Calu3 (cell line): ENCODE data around the gene KLHL33. TPM values are rescaled to one million over a fixed set of nuclear protein-coding genes. Genes with fewer than 3 reads are reported as not detected.

Source experiments
- BruUV-seq: library from RNA; stranded (reverse); fragments of 400-500 nt; replicated peaks from 2 replicates; lab custom pipeline; 2021; lab: Mats Ljungman, UMichigan
- CTCF ChIA-PET: fragments of 300-600 bp; sonication (Branson Sonifier 250); formaldehyde crosslinking; loops from one replicate; lab custom pipeline; 2022; ENCODE audit warnings: antibody characterized with exemption; lab: Charles Lee
- DNase-seq: peaks from one replicate; pipeline ENCODE4 v3.0.0; 2022
- H3K27ac Mint-ChIP-seq: one replicate; pipeline ENCODE4 v1.8.0; 2022; ENCODE audit warnings: mixed read lengths; ENCODE audit not compliant: unreplicated experiment
- H3K27me3 Mint-ChIP-seq: one replicate; pipeline ENCODE4 v1.8.0; 2022; ENCODE audit warnings: mixed read lengths; ENCODE audit not compliant: unreplicated experiment
- H3K36me3 Mint-ChIP-seq: one replicate; pipeline ENCODE4 v1.8.0; 2022; ENCODE audit warnings: mild to moderate bottlenecking, moderate library complexity, mixed read lengths; ENCODE audit not compliant: insufficient read depth, unreplicated experiment
- H3K4me1 Mint-ChIP-seq: one replicate; pipeline ENCODE4 v1.8.0; 2022; ENCODE audit warnings: mild to moderate bottlenecking, low read depth, mixed read lengths; ENCODE audit not compliant: unreplicated experiment
- H3K4me3 Mint-ChIP-seq: one replicate; pipeline ENCODE4 v1.8.0; 2022; ENCODE audit warnings: mild to moderate bottlenecking, low read depth, moderate library complexity, mixed read lengths; ENCODE audit not compliant: unreplicated experiment
- H3K9me3 Mint-ChIP-seq: one replicate; pipeline ENCODE4 v1.8.0; 2022; ENCODE audit warnings: low read depth, mixed read lengths; ENCODE audit not compliant: unreplicated experiment
- CTCF ChIP-seq: fragments of 200-600 bp; IDR thresholded peaks from one replicate; pipeline ENCODE4 v1.8.0; 2022; ENCODE audit warnings: antibody characterized with exemption; ENCODE audit not compliant: unreplicated experiment
- intact Hi-C: fragments of 100-400 bp; cut with micrococcal nuclease; formaldehyde crosslinking; loops from one replicate; pipeline ENCODE4 v1.10.0; 2022; ENCODE audit not compliant: unreplicated experiment
- total RNA-seq: library from RNA; stranded (reverse); gene quantifications from 2 replicates; pipeline ENCODE4 v1.2.3, GENCODE V29; 2022

Gene KLHL33
- total RNA-seq, 1 experiment from 2014 or later = not detected

GRCh38 chr14:20441461-20441860 is 5.5 kb upstream of the KLHL33 start:
- intact Hi-C loops = no loop called here
- CTCF ChIA-PET = no interaction called here
- H3K9me3 Mint-ChIP-seq = no peaks in the 10 kb centered on the region
- BruUV-seq = no TSS peak
- no peak overlapping the region for H3K4me3 Mint-ChIP-seq
- no peak overlapping the region for H3K27ac Mint-ChIP-seq
- no peaks in the 10 kb centered on the region for H3K4me1 Mint-ChIP-seq
- H3K27me3 Mint-ChIP-seq = peaks cover 15% of the 10 kb centered on the region
- no peaks in the 10 kb centered on the region for H3K36me3 Mint-ChIP-seq
- TF ChIP-seq CTCF = no peak
- DNase-seq = no peak

- no peaks in the 10 kb centered on the region for H3K36me3 Mint-ChIP-seq
- CTCF ChIA-PET = no interaction called here
- H3K27me3 Mint-ChIP-seq = peaks cover 15% of the 10 kb centered on the region
- no peak overlapping the region for H3K4me3 Mint-ChIP-seq
- no peaks in the 10 kb centered on the region for H3K9me3 Mint-ChIP-seq
- H3K4me1 Mint-ChIP-seq = no peaks in the 10 kb centered on the region
- no TSS peak for BruUV-seq
- no peak overlapping the region for H3K27ac Mint-ChIP-seq
- intact Hi-C loops = no loop called here
- DNase-seq = no peak
- TF ChIP-seq CTCF = no peak
These were observed 4.9 kb upstream of the KLHL33 start for GRCh38 chr14:20440882-20441281.

- no peaks in the 10 kb centered on the region for H3K4me1 Mint-ChIP-seq
- TF ChIP-seq CTCF = no peak
- CTCF ChIA-PET = no interaction called here
- H3K27ac Mint-ChIP-seq = no peak overlapping the region
- peaks cover 15% of the 10 kb centered on the region for H3K27me3 Mint-ChIP-seq
- no peak for DNase-seq
- BruUV-seq = no TSS peak
- intact Hi-C loops = no loop called here
- no peaks in the 10 kb centered on the region for H3K36me3 Mint-ChIP-seq
- no peak overlapping the region for H3K4me3 Mint-ChIP-seq
- H3K9me3 Mint-ChIP-seq = no peaks in the 10 kb centered on the region
These were observed 4.5 kb upstream of the KLHL33 start for GRCh38 chr14:20440465-20440864.

GRCh38 chr14:20438664-20439063 is 2.7 kb upstream of the KLHL33 start:
- Mint-ChIP-seq H3K36me3 (no peaks in the 10 kb centered on the region), H3K9me3 (no peaks in the 10 kb centered on the region), H3K27me3 (peaks cover 15% of the 10 kb centered on the region), H3K4me3 (no peak overlapping the region), H3K27ac (no peak overlapping the region), H3K4me1 (no peaks in the 10 kb centered on the region)
- CTCF ChIA-PET = no interaction called here
- no TSS peak for BruUV-seq
- no peak for DNase-seq
- TF ChIP-seq CTCF = no peak
- intact Hi-C loops = no loop called here

GRCh38 chr14:20436363-20436755 is 393 bp upstream of the KLHL33 start:
- no peak for DNase-seq
- Mint-ChIP-seq H3K27me3 (peaks cover 15% of the 10 kb centered on the region), H3K36me3 (no peaks in the 10 kb centered on the region), H3K9me3 (no peaks in the 10 kb centered on the region), H3K4me3 (no peak overlapping the region), H3K4me1 (no peaks in the 10 kb centered on the region), H3K27ac (no peak overlapping the region)
- intact Hi-C loops = no loop called here
- CTCF ChIA-PET = no interaction called here
- TF ChIP-seq CTCF = no peak
- no TSS peak for BruUV-seq
